HAP-1 (cell line): ENCODE results near the gene CELF5.
"Not testable (repeated sequence)": the region's sequence is repeated elsewhere in the genome, so short reads cannot be mapped to it uniquely, and the experiment has no call there.

Experiments
- DNase-seq, 2 experiments: peaks; one replicate each; pipeline ENCODE4 v3.0.0-alpha.2; 2016 to 2020; ENCODE audit warnings: low spot score in 2 of 2
- H3K27me3 ChIP-seq: fragments of 250-450 bp; sonication (Bioruptor Pico); 2 replicates; pipeline ENCODE4 v1.5.1; 2020; ENCODE audit warnings: low read depth, mild to moderate bottlenecking, moderate library complexity
- H3K36me3 ChIP-seq: fragments of 250-450 bp; sonication (Bioruptor Pico); replicated peaks from 2 replicates; pipeline ENCODE4 v1.5.1; 2020; ENCODE audit warnings: mild to moderate bottlenecking
- H3K4me1 ChIP-seq: fragments of 250-450 bp; sonication (Bioruptor Pico); 2 replicates; pipeline ENCODE4 v1.5.1; 2020; ENCODE audit warnings: mild to moderate bottlenecking
- H3K4me3 ChIP-seq: fragments of 250-450 bp; sonication (Bioruptor Pico); 2 replicates; pipeline ENCODE4 v1.5.1; 2020; ENCODE audit warnings: mild to moderate bottlenecking, moderate library complexity
- H3K9me3 ChIP-seq: fragments of 250-450 bp; sonication (Bioruptor Pico); 2 replicates; pipeline ENCODE4 v1.5.1; 2020; ENCODE audit warnings: mild to moderate bottlenecking, moderate library complexity
- in situ Hi-C: fragments of 300-500 bp; cut with MboI; formaldehyde crosslinking; loops from 3 replicates; pipeline ENCODE4 v1.14.3; 2020; ENCODE audit warnings: low sequenced_read_pairs, inconsistent platforms, mixed read lengths

CELF5 gene

GRCh38 chr19:3334749-3335430 lies 110.4 kb downstream of the CELF5 start:
- H3K4me3 ChIP-seq, H3K27me3 ChIP-seq, H3K36me3 ChIP-seq, H3K4me1 ChIP-seq, DNase-seq, in situ Hi-C loops, H3K9me3 ChIP-seq: not testable (repeated sequence)

- no peak overlapping the region for H3K4me3 ChIP-seq
- 0 out of 2 replicates have a peak, but pooled peaks cover 2% of the 10 kb centered on the region for H3K27me3 ChIP-seq
- no peaks in the 10 kb centered on the region for H3K9me3 ChIP-seq
- DNase-seq: no peak
- in situ Hi-C loops: no loop called here
- H3K36me3 ChIP-seq: no peaks in the 10 kb centered on the region
- peaks cover 4% of the 10 kb centered on the region; the same call in 1 of the 2 replicates for H3K4me1 ChIP-seq
Measured at GRCh38 chr19:3335431-3336350, 111.2 kb downstream of the CELF5 start.

- no peaks in the 10 kb centered on the region for H3K36me3 ChIP-seq
- in situ Hi-C loops: no loop called here
- H3K4me3 ChIP-seq: no peak overlapping the region
- DNase-seq: no peak
- H3K9me3 ChIP-seq: no peaks in the 10 kb centered on the region
- H3K27me3 ChIP-seq: 0 out of 2 replicates have a peak, but pooled peaks cover 2% of the 10 kb centered on the region
- peaks cover 4% of the 10 kb centered on the region; the same call in 1 of the 2 replicates for H3K4me1 ChIP-seq
Measured at GRCh38 chr19:3336351-3336679, 111.9 kb downstream of the CELF5 start.

- H3K36me3 ChIP-seq: no peaks in the 10 kb centered on the region
- no peak overlapping the region for H3K4me3 ChIP-seq
- peaks cover 4% of the 10 kb centered on the region; the same call in 1 of the 2 replicates for H3K4me1 ChIP-seq
- 0 out of 2 replicates have a peak, but pooled peaks cover under 1% of the 10 kb centered on the region for H3K27me3 ChIP-seq
- peak in 1 of 2 experiments; percentile 44 for DNase-seq
- H3K9me3 ChIP-seq: no peaks in the 10 kb centered on the region
- in situ Hi-C loops: no loop called here
Measured at GRCh38 chr19:3336680-3337523, 112.4 kb downstream of the CELF5 start.

- H3K36me3 ChIP-seq: no peaks in the 10 kb centered on the region
- H3K27me3 ChIP-seq: no peaks in the 10 kb centered on the region
- no peaks in the 10 kb centered on the region for H3K9me3 ChIP-seq
- in situ Hi-C loops: no loop called here
- no peak overlapping the region for H3K4me3 ChIP-seq
- DNase-seq: no peak
- H3K4me1 ChIP-seq: peaks cover 4% of the 10 kb centered on the region; the same call in 1 of the 2 replicates
Measured at GRCh38 chr19:3338541-3339181, 114.2 kb downstream of the CELF5 start.

GRCh38 chr19:3340340-3340739 lies 115.9 kb downstream of the CELF5 start:
- Histone ChIP-seq H3K4me1 (peaks cover 4% of the 10 kb centered on the region; the same call in 1 of the 2 replicates), H3K9me3 (no peaks in the 10 kb centered on the region), H3K36me3 (no peaks in the 10 kb centered on the region), H3K27me3 (no peaks in the 10 kb centered on the region), H3K4me3 (no peak overlapping the region)
- in situ Hi-C loops: no loop called here
- no peak for DNase-seq

GRCh38 chr19:3342246-3342645 lies 117.8 kb downstream of the CELF5 start:
- Histone ChIP-seq H3K36me3 (no peaks in the 10 kb centered on the region), H3K9me3 (no peaks in the 10 kb centered on the region), H3K4me1 (no peaks in the 10 kb centered on the region), H3K4me3 (no peak overlapping the region), H3K27me3 (no peaks in the 10 kb centered on the region)
- in situ Hi-C loops: no loop called here
- no peak for DNase-seq

GRCh38 chr19:3342962-3343361 lies 118.5 kb downstream of the CELF5 start:
- in situ Hi-C loops, H3K9me3 ChIP-seq, H3K27me3 ChIP-seq, DNase-seq, H3K36me3 ChIP-seq, H3K4me3 ChIP-seq, H3K4me1 ChIP-seq: not testable (repeated sequence)

- H3K27me3 ChIP-seq: no peaks in the 10 kb centered on the region
- peak overlapping the region; percentile 31 for H3K4me3 ChIP-seq
- H3K9me3 ChIP-seq: no peaks in the 10 kb centered on the region
- no peaks in the 10 kb centered on the region for H3K36me3 ChIP-seq
- H3K4me1 ChIP-seq: no peaks in the 10 kb centered on the region
- in situ Hi-C loops: no loop called here
- peak; percentile 78 to 91 for DNase-seq
Measured at GRCh38 chr19:3343619-3344502, 119.4 kb downstream of the CELF5 start.

GRCh38 chr19:3344608-3345598 lies 120.4 kb downstream of the CELF5 start:
- no peaks in the 10 kb centered on the region for H3K4me1 ChIP-seq
- no peaks in the 10 kb centered on the region for H3K27me3 ChIP-seq
- in situ Hi-C loops: no loop called here
- no peaks in the 10 kb centered on the region for H3K36me3 ChIP-seq
- H3K9me3 ChIP-seq: no peaks in the 10 kb centered on the region
- DNase-seq: no peak
- H3K4me3 ChIP-seq: no peak overlapping the region

- no peaks in the 10 kb centered on the region for H3K36me3 ChIP-seq
- H3K4me3 ChIP-seq: no peak overlapping the region
- no peaks in the 10 kb centered on the region for H3K27me3 ChIP-seq
- DNase-seq: no peak
- in situ Hi-C loops: no loop called here
- H3K4me1 ChIP-seq: no peaks in the 10 kb centered on the region
- no peaks in the 10 kb centered on the region for H3K9me3 ChIP-seq
Measured at GRCh38 chr19:3345850-3346460, 121.5 kb downstream of the CELF5 start.
